GM18508 (cell line): ENCODE measurements around the gene ALDH1A1.

Experiments
- ATAC-seq: cut with Tn5 transposase; IDR thresholded peaks from one replicate; pipeline ENCODE4 v1.9.1; 2021; ENCODE audit warnings: moderate number of reproducible peaks; ENCODE audit not compliant: insufficient read depth, unreplicated experiment

ALDH1A1 gene

GRCh38 chr9:72980183-72980582 lies 27.3 kb upstream of the ALDH1A1 start:
- no peak for ATAC-seq

GRCh38 chr9:72979405-72980100 lies 26.7 kb upstream of the ALDH1A1 start:
- no peak for ATAC-seq

DNA sequence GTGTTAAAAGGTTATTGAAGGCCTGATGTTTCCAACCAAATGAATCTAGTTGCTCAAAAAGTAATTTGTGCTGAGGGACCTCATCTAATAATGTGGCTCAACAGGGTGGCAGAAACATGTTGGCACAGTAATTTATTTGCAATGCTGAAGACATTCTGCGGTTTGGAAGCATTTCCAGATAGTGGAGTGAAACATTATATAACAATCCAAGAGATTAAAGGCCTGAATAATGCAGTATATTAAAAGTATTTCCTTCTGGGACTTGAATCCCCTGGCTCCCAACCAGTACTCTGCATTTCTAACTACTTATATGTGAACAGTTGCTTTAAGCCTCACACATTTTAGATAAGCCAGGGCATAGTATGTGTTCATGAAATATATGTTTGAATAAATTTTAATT lies 25.9 kb upstream of the ALDH1A1 start:
- no peak for ATAC-seq

DNA sequence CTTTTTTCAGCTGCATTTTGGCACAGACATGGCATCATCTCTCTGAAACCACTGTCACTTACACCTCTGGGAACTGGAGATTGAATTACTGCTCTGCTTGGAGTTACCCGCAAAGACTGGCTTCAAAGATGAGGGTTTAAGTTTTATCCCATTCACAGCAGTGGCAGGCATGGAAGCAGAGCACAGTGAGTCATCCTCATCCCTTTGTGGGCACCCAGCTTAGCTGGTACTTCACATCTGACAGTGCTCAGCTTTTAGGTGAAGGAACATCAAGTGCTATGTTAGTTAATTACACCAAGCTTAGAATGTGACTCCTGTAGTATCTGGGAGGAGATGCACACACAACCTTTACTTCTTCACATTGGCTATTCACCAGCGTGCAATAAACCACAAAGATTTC lies 24.8 kb upstream of the ALDH1A1 start:
- ATAC-seq: no peak

DNA sequence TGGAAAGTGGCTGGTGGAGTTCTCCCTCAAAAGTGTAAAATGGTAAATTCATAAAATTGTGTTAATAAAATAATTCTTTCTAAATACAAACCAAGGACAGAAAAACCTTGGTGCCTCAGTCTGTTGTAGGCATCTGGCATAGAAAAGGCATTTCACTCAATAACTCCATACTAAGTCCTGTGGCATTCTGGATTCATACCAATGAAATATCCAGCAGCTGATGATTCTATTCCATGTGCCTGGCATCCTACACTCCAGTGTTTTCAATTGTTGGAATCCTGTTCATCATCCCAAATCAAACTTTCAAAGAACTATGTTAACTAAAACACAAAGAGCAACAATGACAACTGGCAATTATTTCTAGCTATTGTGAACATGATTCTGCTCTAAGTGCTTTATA lies 21.6 kb upstream of the ALDH1A1 start:
- no peak for ATAC-seq

- ATAC-seq: no peak
Measured at GRCh38 chr9:72972636-72973035, 19.8 kb upstream of the ALDH1A1 start.

DNA sequence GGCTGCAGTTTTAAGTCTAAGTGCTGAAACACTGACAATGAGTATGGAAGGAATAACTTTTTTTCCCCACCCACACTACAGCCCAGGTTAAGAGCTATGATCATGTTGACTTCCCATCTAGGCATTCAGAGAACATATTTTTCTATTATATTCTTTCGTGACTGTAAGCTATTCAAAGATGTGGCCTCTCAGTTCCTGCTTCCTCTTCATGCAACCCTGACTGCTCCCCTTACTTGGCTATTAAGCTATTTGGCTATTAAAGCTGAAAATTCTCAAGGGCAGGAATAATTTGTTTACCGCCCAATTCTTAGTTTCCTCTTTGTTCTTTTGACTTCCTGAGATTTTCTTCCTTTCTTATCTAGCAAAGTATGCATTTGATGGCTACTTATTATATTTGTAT lies 18.6 kb upstream of the ALDH1A1 start:
- no peak for ATAC-seq

DNA sequence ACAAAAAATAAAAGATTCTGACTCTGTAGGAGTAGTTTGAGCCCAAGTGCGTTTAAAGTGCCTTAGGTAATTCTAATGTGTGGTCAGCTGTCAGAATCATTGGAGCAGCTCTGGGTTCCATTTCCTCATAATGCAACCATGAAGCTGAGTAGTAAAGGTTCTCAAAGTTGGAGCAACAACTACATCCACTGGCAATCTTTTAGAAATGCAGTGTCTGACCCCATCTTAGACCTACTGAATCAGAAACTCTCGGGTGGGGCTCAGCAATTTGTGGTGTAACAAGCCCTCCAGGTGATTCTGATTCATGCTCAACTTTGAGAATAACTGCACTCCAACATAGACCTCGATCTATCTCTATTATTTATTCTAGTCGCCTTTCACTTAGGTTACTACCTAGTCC lies 7.6 kb upstream of the ALDH1A1 start:
- ATAC-seq: no peak

DNA sequence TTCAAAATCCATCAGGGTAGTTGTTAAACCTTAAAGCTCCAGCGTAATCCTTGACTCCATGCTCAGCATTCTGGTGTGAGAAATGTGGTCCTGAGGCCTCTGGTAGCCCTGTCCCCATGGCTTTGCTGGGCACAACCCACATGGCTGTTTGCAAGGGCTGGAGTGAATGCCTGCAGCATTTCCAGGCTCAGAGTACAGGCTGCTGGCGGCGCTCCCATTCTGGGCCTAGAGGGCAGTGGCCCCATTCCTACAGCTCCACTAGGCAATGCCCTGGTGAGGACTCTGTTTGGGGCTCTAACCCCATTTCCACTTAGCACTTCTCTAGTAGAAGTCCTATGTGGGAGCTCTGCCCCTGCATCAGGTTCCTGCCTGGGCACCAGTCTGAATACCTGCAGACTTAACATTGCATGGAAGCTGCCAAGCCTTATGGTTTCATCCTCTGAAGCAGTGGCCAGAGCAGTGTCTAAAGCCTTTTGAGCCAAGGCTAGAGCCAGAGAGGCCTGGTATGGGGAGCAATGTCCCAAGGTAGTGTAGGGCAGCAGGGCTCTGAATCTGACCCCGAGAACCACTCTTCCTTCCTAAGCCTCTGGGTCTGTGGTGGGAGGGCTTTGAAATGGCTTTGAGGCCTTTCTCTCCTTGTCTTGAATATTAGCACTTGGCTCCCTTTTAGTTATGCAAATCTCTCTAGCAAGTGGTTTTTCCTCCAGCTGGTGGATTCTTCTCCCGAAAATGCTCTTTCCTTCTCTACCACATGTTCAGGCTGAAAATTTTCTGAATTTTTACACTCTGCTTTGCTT lies 5.8 kb upstream of the ALDH1A1 start:
- no peak for ATAC-seq

- no peak for ATAC-seq
Measured at GRCh38 chr9:72955571-72955970, 2.7 kb upstream of the ALDH1A1 start.

DNA sequence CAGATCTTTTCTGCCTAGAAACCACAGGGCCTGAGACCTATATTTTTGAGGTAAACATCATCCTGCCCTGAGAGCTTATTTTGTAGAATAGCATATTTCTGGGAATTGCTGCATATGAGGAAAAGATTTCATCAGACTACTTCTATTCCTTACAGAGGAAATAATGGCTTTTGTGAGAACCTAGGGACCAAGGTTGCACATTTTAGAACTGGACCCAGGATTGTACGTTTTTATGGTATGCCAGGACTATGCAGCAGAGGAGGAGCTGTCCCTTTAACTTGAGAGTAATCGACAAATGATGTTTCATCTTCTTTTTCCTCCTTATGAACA lies 2.2 kb upstream of the ALDH1A1 start:
- ATAC-seq: no peak

GRCh38 chr9:72954431-72955125 lies 1.7 kb upstream of the ALDH1A1 start:
- no peak for ATAC-seq

DNA sequence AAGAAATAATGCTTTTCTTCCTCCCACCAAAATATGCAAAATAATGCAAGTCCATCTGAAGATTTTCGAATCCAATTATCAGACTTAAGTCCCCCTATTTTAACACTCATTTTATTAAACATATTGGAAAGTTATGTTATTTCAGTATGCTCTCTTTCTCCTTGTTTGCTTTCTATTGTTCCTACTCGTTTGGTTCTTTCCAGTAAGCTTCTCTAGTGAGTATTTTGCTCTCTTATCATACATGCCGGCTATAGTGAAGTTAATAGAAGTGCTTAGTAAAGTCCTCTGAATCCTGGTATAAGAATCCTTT lies 517 bp downstream of the ALDH1A1 start:
- no peak for ATAC-seq

- ATAC-seq: no peak
Measured at GRCh38 chr9:72951520-72952380, 1.1 kb downstream of the ALDH1A1 start.

GRCh38 chr9:72950875-72951442 lies 1.9 kb downstream of the ALDH1A1 start:
- ATAC-seq: no peak

DNA sequence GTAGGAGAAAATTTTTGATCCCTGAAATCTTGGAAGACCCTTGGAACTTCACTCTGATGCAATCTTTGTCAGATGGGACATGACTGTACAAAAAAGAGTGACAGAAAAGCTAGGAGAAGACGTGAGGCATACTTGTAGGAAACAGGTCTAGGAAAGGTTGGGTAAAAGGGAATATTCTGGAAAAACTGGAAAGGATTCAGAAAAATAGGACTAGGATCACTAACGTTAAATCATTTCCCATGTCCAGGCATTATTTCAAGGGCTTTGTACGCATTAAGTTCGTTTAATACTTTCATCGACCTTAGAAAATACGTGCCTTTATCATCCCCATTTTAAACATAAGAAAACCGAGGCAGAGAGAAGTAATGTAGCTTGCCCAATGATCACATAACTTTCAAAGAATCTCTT lies 2.9 kb downstream of the ALDH1A1 start:
- no peak for ATAC-seq

DNA sequence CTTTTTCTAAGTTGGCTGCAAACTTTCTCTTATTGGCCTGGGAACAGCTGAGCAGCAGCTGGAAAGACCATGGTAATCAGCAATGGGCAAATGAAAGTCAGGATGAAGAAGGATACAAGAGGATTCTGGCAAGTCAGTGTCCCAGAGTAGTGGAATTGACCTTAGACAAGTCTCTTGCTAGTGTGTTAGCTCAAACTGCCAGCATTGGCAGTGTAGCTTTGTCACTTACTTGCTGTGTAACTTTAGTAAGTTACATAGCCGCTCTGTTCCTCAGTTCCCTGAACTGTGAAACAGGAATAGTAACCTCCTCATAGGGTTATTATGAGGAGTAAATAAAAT lies 3.6 kb downstream of the ALDH1A1 start:
- no peak for ATAC-seq

DNA sequence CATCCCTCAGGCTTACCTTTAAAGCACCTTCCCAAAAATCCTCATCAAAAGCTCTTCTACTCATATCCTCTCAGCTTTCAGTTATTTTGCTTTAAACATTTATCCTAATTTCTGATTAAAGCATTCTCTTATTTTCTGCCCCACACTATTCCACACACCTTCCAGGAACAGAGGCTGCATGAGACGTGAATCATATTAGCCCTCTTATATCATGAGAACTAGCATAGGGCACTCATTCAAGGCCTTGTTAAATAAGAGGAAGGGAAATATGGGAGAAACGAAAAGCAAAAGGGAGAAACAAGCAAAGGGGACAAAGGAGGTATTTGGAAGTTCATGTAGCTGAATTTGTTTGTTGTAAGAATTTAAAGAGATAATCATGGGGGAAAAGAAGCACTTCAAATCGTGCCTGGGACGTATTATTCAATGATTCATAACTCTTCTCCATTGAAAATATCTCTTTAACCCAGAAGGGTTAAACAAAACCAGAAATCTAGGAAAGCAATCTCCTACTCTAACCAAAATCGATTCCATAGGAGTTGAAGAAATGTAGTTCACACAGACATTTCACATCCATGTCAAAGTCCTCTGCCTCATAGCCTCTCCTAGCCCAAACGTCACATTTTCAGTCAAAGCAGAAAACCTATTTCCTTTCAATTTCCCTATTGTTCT lies 4.1 kb downstream of the ALDH1A1 start:
- ATAC-seq: no peak

- ATAC-seq: no peak
Measured at GRCh38 chr9:72947984-72948465, 4.8 kb downstream of the ALDH1A1 start.

- ATAC-seq: no peak
Measured at GRCh38 chr9:72946821-72947220, 6.0 kb downstream of the ALDH1A1 start.
